Measurements from ENCODE around the gene DPF1.
"Not testable (repeated sequence)": the region's sequence is repeated elsewhere in the genome, so short reads cannot be mapped to it uniquely, and the experiment has no call there.

DPF1 gene

DNA sequence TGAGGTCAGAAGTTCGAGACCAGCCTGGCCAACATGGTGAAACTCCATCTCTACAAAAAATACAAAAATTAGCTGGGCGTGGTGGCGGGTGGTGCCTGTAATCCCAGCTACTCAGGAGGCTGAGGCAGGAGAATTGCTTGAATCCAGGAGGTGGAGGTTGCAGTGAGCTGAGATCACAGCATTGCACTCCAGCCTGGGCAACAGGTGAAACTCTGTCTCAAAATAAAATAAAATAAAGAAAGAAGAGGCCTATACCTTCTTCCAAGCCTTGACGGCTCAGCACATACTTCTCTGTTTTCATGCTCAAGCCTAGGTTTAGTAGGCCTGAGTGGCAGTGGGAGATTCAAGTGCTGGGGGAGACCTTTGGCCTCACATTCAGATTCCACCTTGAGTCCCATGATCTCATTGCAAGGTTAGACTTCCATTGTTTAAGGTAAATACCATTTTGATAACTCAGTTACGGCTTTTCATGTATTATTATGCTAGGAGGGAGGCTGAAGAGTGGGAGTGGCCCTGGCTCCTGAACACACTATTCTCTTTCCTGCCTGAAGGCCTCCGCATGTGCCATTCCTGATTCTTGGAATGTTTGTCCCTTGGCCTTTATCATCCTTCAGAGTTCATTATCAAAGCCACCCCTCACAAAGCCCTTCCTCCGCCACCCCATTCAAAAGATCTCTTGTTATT, 38.7 kb upstream of the DPF1 start:
- no peak for DNase-seq
- TF ChIP-seq, protein P1, sequence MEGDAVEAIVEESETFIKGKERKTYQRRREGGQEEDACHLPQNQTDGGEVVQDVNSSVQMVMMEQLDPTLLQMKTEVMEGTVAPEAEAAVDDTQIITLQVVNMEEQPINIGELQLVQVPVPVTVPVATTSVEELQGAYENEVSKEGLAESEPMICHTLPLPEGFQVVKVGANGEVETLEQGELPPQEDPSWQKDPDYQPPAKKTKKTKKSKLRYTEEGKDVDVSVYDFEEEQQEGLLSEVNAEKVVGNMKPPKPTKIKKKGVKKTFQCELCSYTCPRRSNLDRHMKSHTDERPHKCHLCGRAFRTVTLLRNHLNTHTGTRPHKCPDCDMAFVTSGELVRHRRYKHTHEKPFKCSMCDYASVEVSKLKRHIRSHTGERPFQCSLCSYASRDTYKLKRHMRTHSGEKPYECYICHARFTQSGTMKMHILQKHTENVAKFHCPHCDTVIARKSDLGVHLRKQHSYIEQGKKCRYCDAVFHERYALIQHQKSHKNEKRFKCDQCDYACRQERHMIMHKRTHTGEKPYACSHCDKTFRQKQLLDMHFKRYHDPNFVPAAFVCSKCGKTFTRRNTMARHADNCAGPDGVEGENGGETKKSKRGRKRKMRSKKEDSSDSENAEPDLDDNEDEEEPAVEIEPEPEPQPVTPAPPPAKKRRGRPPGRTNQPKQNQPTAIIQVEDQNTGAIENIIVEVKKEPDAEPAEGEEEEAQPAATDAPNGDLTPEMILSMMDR (IDR thresholded peaks at IDR 0.05): no peak
- no peaks in the 10 kb centered on the region for H3K36me3 Mint-ChIP-seq (ENCODE audit: low read depth)
- peak overlapping the region; percentile 57 for H3K4me3 Mint-ChIP-seq
- peak overlapping the region; percentile 23 for H3K27ac Mint-ChIP-seq
- peaks cover 37% of the 10 kb centered on the region for H3K4me1 Mint-ChIP-seq
- H3K9me3 Mint-ChIP-seq: no peaks in the 10 kb centered on the region
- H3K27me3 Mint-ChIP-seq (ENCODE audit: low read depth, poor library complexity): peaks cover 18% of the 10 kb centered on the region

- not testable (repeated sequence) for H3K27ac Mint-ChIP-seq; H3K4me3 Mint-ChIP-seq; H3K36me3 Mint-ChIP-seq (ENCODE audit: low read depth); H3K9me3 Mint-ChIP-seq; DNase-seq
- Mint-ChIP-seq H3K27me3 (ENCODE audit: low read depth, poor library complexity) (peaks cover 24% of the 10 kb centered on the region), H3K4me1 (peaks cover 29% of the 10 kb centered on the region)
Measured at GRCh38 chr19:38261942-38262341, 37.9 kb upstream of the DPF1 start.

DNA sequence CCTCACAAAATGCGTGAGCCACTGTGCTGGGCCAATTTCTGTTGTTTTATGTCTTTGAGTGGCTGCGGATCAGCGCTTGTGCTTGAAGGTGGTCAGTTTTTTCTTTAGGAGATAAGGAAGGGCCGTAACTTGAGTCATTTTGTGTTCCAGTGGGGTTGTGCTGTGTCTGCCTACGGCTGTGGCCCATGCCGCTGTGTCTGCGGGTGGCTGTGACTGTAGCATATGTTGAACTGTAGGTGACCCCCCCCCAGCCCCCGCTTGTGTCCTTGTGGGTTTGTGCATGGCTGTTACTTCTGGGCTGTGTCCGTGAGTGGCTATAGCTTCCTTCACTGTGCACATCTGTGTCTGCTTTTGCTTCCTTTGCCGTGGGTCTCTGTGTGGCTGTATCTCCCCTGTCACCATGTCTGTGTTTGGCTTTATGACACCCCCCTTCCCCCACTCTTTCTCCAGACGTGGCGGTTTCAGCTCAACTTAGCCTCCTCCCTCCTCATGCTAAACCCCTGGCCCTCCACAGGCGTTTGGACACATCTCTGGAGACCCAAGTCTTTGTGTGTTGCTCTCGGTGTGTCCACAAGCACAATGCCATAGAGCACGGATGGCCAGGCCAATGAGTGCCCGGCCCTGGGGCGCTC, 31.5 kb upstream of the DPF1 start:
- peaks cover 44% of the 10 kb centered on the region for H3K4me1 Mint-ChIP-seq
- H3K4me3 Mint-ChIP-seq: peak overlapping the region; percentile 69
- no peaks in the 10 kb centered on the region for H3K9me3 Mint-ChIP-seq
- peaks cover 40% of the 10 kb centered on the region for H3K27me3 Mint-ChIP-seq (ENCODE audit: low read depth, poor library complexity)
- DNase-seq: no peak
- TF ChIP-seq, protein P1 (IDR thresholded peaks at IDR 0.05): no peak
- H3K36me3 Mint-ChIP-seq (ENCODE audit: low read depth): no peaks in the 10 kb centered on the region
- H3K27ac Mint-ChIP-seq: no peak overlapping the region

GRCh38 chr19:38253788-38254187, 29.8 kb upstream of the DPF1 start:
- Mint-ChIP-seq H3K27ac (no peak overlapping the region), H3K27me3 (ENCODE audit: low read depth, poor library complexity) (peaks cover 35% of the 10 kb centered on the region), H3K9me3 (no peaks in the 10 kb centered on the region), H3K4me3 (no peak overlapping the region), H3K4me1 (peaks cover 50% of the 10 kb centered on the region), H3K36me3 (ENCODE audit: low read depth) (no peaks in the 10 kb centered on the region)
- no peak for DNase-seq
- TF ChIP-seq, protein P1 (IDR thresholded peaks at IDR 0.05): no peak

GRCh38 chr19:38252941-38253691, 29.1 kb upstream of the DPF1 start:
- Mint-ChIP-seq H3K36me3 (ENCODE audit: low read depth) (no peaks in the 10 kb centered on the region), H3K27ac (no peak overlapping the region), H3K4me3 (peak overlapping the region; percentile 34), H3K27me3 (ENCODE audit: low read depth, poor library complexity) (peaks cover 34% of the 10 kb centered on the region), H3K4me1 (peaks cover 50% of the 10 kb centered on the region), H3K9me3 (no peaks in the 10 kb centered on the region)
- DNase-seq: peak; percentile 30
- TF ChIP-seq, protein P1 (IDR thresholded peaks at IDR 0.05): no peak

- Mint-ChIP-seq H3K27ac (no peak overlapping the region), H3K36me3 (ENCODE audit: low read depth) (no peaks in the 10 kb centered on the region)
Measured at GRCh38 chr19:38252385-38252784, 28.4 kb upstream of the DPF1 start.

More at GRCh38 chr19:38252385-38252784, 28.4 kb upstream of the DPF1 start:
- TF ChIP-seq, protein P1 (IDR thresholded peaks at IDR 0.05): no peak
- Mint-ChIP-seq H3K9me3 (no peaks in the 10 kb centered on the region), H3K27me3 (ENCODE audit: low read depth, poor library complexity) (peaks cover 29% of the 10 kb centered on the region), H3K4me3 (no peak overlapping the region), H3K4me1 (peaks cover 50% of the 10 kb centered on the region)
- no peak for DNase-seq
